Mesenchymal stem cell (in vitro differentiated cells and primary cell): ENCODE data around the gene RANBP17. TPM values are rescaled to one million over a fixed set of nuclear protein-coding genes. Genes with fewer than 3 reads are reported as not detected.
A peak's percentile ranks its signal among the peaks of the same experiment; 100 is the strongest.

Source experiments
- DNase-seq: peaks from one replicate; pipeline ENCODE4 v3.0.0-alpha.2; 2013
- H2AFZ ChIP-seq: one replicate; pipeline ENCODE4 v1.6.1; 2013; ENCODE audit warnings: low read depth, mild to moderate bottlenecking, control low read depth, inconsistent platforms, low read length, moderate library complexity
- H2AK5ac ChIP-seq: 2 replicates; pipeline ENCODE4 v1.6.1; 2013; ENCODE audit warnings: low read length, moderate library complexity, mild to moderate bottlenecking, inconsistent platforms; ENCODE audit not compliant: severe bottlenecking
- H2BK120ac ChIP-seq: one replicate; pipeline ENCODE4 v1.6.1; 2013; ENCODE audit warnings: low read depth, mild to moderate bottlenecking, inconsistent platforms, low read length, moderate library complexity
- H2BK12ac ChIP-seq, 2 experiments: one replicate each; pipeline ENCODE4 v1.6.1; 2013; ENCODE audit warnings: inconsistent platforms in 2 of 2, low read length in 2 of 2, mild to moderate bottlenecking in 2 of 2, moderate library complexity in 2 of 2, control low read depth in 1 of 2
- H2BK15ac ChIP-seq: one replicate; pipeline ENCODE4 v1.6.1; 2013; ENCODE audit warnings: mild to moderate bottlenecking, low read depth, inconsistent platforms; ENCODE audit not compliant: poor library complexity, severe bottlenecking
- H2BK5ac ChIP-seq: 2 replicates; pipeline ENCODE4 v1.6.1; 2013; ENCODE audit warnings: low read depth, mild to moderate bottlenecking, low read length, control low read depth, inconsistent platforms; ENCODE audit not compliant: poor library complexity, severe bottlenecking
- H3K14ac ChIP-seq, 2 experiments: one replicate each; pipeline ENCODE4 v1.6.1; 2013; ENCODE audit warnings: inconsistent platforms in 2 of 2, low read length in 2 of 2, control low read depth in 1 of 2, mild to moderate bottlenecking in 1 of 2, moderate library complexity in 1 of 2
- H3K18ac ChIP-seq, 2 experiments: one replicate each; pipeline ENCODE4 v1.6.1; 2013; ENCODE audit warnings: inconsistent platforms in 2 of 2, low read length in 2 of 2, control low read depth in 1 of 2, low read depth in 1 of 2, mild to moderate bottlenecking in 1 of 2
- H3K23ac ChIP-seq, 2 experiments: one replicate each; pipeline ENCODE4 v1.6.1; 2013; ENCODE audit warnings: inconsistent platforms in 2 of 2, low read length in 2 of 2, mild to moderate bottlenecking in 2 of 2, moderate library complexity in 2 of 2, control low read depth in 1 of 2
- H3K27ac ChIP-seq: 2 replicates; pipeline ENCODE4 v1.5.1; 2013; ENCODE audit warnings: mild to moderate bottlenecking, moderate library complexity, low read length, control low read depth, inconsistent platforms; ENCODE audit not compliant: poor library complexity, severe bottlenecking
- H3K27me3 ChIP-seq, 2 experiments: 2 replicates each; pipeline versions ENCODE4 v1.6.1 to v1.7.0; 2013; ENCODE audit warnings: low read length in 2 of 2, mild to moderate bottlenecking in 2 of 2, moderate library complexity in 2 of 2, control low read depth in 1 of 2, inconsistent platforms in 1 of 2; ENCODE audit not compliant: control insufficient read depth in 1 of 2, insufficient read depth in 1 of 2
- H3K36me3 ChIP-seq, 2 experiments: 2 replicates each; pipeline versions ENCODE4 v1.6.1 to v1.7.0; 2013; ENCODE audit warnings: low read length in 2 of 2, control low read depth in 1 of 2, inconsistent platforms in 1 of 2, low read depth in 1 of 2, mild to moderate bottlenecking in 1 of 2; ENCODE audit not compliant: insufficient read depth in 2 of 2, control insufficient read depth in 1 of 2
- H3K4ac ChIP-seq, 2 experiments: one replicate each; pipeline ENCODE4 v1.6.1; 2013; ENCODE audit warnings: inconsistent platforms in 2 of 2, low read length in 2 of 2, mild to moderate bottlenecking in 2 of 2, moderate library complexity in 2 of 2, control low read depth in 1 of 2, low read depth in 1 of 2
- H3K4me1 ChIP-seq: 2 replicates; pipeline ENCODE4 v1.6.1; 2013; ENCODE audit warnings: low read depth, low read length, control low read depth; ENCODE audit not compliant: control insufficient read depth, insufficient read depth
- H3K4me2 ChIP-seq: 2 replicates; pipeline ENCODE4 v1.6.1; 2013; ENCODE audit warnings: low read length, mild to moderate bottlenecking, inconsistent platforms; ENCODE audit not compliant: poor library complexity, severe bottlenecking
- H3K4me3 ChIP-seq, 2 experiments: 2 replicates each; pipeline versions ENCODE4 v1.5.1 to v1.7.0; 2013; ENCODE audit warnings: low read length in 2 of 2, mild to moderate bottlenecking in 2 of 2, control low read depth in 1 of 2, low read depth in 1 of 2; ENCODE audit not compliant: insufficient read depth in 1 of 2
- H3K79me1 ChIP-seq: replicated peaks from 2 replicates; pipeline ENCODE4 v1.6.1; 2013; ENCODE audit warnings: mild to moderate bottlenecking, control low read depth, low read length, inconsistent platforms; ENCODE audit not compliant: poor library complexity, severe bottlenecking
- H3K9ac ChIP-seq: 2 replicates; pipeline ENCODE4 v1.7.0; 2013; ENCODE audit warnings: mild to moderate bottlenecking, low read length, moderate library complexity
- H3K9me3 ChIP-seq: 2 replicates; pipeline ENCODE4 v1.7.0; 2013; ENCODE audit warnings: mild to moderate bottlenecking, low read length; ENCODE audit not compliant: control insufficient read depth
- H4K8ac ChIP-seq: one replicate; pipeline ENCODE4 v1.6.1; 2013; ENCODE audit warnings: inconsistent platforms, mild to moderate bottlenecking, low read length, moderate library complexity
- H4K91ac ChIP-seq: one replicate; pipeline ENCODE4 v1.6.1; 2013; ENCODE audit warnings: mild to moderate bottlenecking, low read length, inconsistent platforms
- WGBS: methylation state at CpG from one replicate; pipeline ENCODE4 v1.1.7; 2013; ENCODE audit warnings: mixed read lengths; 5-methylcytosine and 5-hydroxymethylcytosine counted together
- polyA plus RNA-seq, 2 experiments: library from polyadenylated mRNA; stranded (reverse); fragments of 200-250 nt; gene quantifications; one replicate each; pipeline ENCODE4 v1.2.3, GENCODE V29; 2013

RANBP17 gene
- polyA plus RNA-seq (2013, experiment 1 of 2), result 3.8 TPM
- polyA plus RNA-seq (2013, experiment 2 of 2), result 3.5 TPM

DNA sequence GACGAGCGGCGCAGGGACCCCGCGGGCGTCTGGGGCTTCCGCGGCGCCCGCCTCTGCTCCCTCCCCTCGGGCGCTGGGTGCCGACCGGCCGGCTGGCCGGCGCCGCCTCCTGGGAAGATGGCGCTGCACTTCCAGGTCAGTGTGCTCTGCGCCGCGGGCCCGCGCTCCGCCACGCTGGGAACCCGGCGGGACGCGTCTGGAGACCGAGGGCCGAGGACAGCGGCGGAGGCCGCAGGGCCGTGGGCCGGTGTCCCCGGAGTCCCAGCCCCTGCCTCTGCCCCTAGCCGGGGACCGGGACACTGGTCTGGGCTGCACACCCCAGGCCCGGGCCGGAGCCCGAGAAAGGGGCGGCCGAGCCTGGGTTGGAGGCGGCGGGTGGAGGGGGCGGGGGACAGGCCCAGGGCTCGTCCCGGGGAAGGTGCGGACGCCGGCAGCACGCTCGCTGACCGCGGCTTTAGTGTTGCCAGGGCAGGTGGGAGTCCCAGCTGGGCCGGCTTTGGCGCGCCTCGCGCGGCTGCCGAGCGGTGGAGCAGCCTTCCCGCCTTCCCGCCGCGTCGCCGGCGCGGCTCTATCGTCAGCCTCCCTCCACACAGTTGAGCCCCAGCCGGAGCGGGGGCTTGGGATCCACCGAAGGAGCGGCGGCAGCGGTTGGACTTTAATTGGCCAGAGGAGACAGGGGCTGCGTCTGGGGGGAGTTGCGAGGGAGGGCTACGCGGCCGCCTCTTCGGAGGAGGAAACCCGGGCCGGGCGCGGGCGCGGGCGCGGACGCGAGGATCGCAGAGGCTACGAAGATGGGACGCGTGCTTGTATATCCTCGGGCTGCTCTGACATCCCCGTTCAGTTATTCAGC is at the start of gene RANBP17:
Gene RANBP17, plus strand, starts transcription at position 102 of the 850 bp plus-strand sequence.
- Histone ChIP-seq H3K4me1 (peaks cover 2% of the 10 kb centered on the region), H3K4me3 (peak within 1 kb of the TSS; percentile 70 to 87), H3K4ac (peak within 1 kb of the TSS; percentile 73 to 74), H3K9ac (no peak within 1 kb of the TSS), H3K27me3 (peaks cover 0 to 5% of the 10 kb centered on the region in 2 experiments), H2BK12ac (peak within 1 kb of the TSS in 1 of 2 experiments; percentile 78), H3K23ac (peak within 1 kb of the TSS in 1 of 2 experiments; percentile 42), H3K18ac (peak within 1 kb of the TSS; percentile 71 to 92), H2AK5ac (peak within 1 kb of the TSS; percentile 98), H3K4me2 (peak within 1 kb of the TSS; percentile 54), H3K36me3 (no peaks in the 10 kb centered on the region), H3K27ac (peak within 1 kb of the TSS; percentile 30), H2AFZ (peak within 1 kb of the TSS; percentile 30), H2BK5ac (no peak within 1 kb of the TSS), H4K91ac (peak within 1 kb of the TSS; percentile 48), H3K14ac (peak within 1 kb of the TSS; percentile 35 to 86), H4K8ac (peak within 1 kb of the TSS; percentile 85), H2BK120ac (peak within 1 kb of the TSS; percentile 73), H3K79me1 (peaks cover 15% of the 10 kb centered on the region), H3K9me3 (peaks cover 30% of the 10 kb centered on the region), H2BK15ac (peak within 1 kb of the TSS; percentile 89)
- under 1% methylated on average over 87 of the region's 102 CpGs for WGBS
- peak; percentile 82 for DNase-seq

DNA sequence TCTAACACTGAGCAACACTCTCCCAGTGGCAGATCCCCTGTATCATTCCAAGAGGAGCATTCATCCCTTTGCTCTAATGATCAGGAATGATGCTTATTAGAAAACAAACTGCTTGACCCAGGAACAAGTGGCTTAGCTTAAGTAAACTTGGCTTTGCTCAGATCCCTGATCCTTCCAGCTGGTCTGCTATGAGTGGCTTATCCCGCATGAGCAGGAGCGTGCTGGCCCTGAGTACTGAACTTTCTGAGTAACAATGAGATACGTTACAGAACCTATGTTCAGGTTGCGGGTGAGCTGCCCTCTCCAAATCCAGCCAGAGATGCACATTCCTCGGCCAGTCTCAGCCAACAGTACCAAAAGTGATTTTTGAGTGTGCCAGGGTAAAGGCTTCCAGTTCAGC is 48.6 kb upstream of the RANBP17 start:
- H3K4me1 ChIP-seq, result no peaks in the 10 kb centered on the region
- WGBS, result 87% methylated on average over 5 of the region's 5 CpGs
- no peak overlapping the region for H3K14ac ChIP-seq
- H4K91ac ChIP-seq, result no peak overlapping the region
- H3K4me2 ChIP-seq, result no peak overlapping the region
- no peak overlapping the region for H2AFZ ChIP-seq
- H3K36me3 ChIP-seq, result no peaks in the 10 kb centered on the region
- H2BK120ac ChIP-seq, result no peak overlapping the region
- no peak overlapping the region for H2BK12ac ChIP-seq
- H3K4ac ChIP-seq, result no peak overlapping the region
- H2BK5ac ChIP-seq, result no peak overlapping the region
- no peak overlapping the region for H4K8ac ChIP-seq
- H3K9ac ChIP-seq, result no peak overlapping the region
- DNase-seq, result no peak
- no peaks in the 10 kb centered on the region for H3K9me3 ChIP-seq
- no peak overlapping the region for H2BK15ac ChIP-seq
- H3K23ac ChIP-seq, result no peak overlapping the region
- H3K27ac ChIP-seq, result no peak overlapping the region
- H3K18ac ChIP-seq, result no peak overlapping the region
- no peak overlapping the region for H3K4me3 ChIP-seq
- H3K79me1 ChIP-seq, result no peaks in the 10 kb centered on the region
- no peak overlapping the region for H2AK5ac ChIP-seq
- no peaks in the 10 kb centered on the region for H3K27me3 ChIP-seq

- Histone ChIP-seq H2AK5ac (no peak overlapping the region), H3K23ac (no peak overlapping the region), H2BK5ac (no peak overlapping the region), H3K36me3 (no peaks in the 10 kb centered on the region), H2BK120ac (no peak overlapping the region), H3K18ac (no peak overlapping the region), H3K27ac (no peak overlapping the region), H3K4me1 (no peaks in the 10 kb centered on the region), H2AFZ (no peak overlapping the region), H4K91ac (no peak overlapping the region), H3K27me3 (no peaks in the 10 kb centered on the region), H3K4ac (no peak overlapping the region), H2BK15ac (no peak overlapping the region), H3K9ac (no peak overlapping the region), H3K14ac (no peak overlapping the region), H2BK12ac (no peak overlapping the region), H3K9me3 (no peaks in the 10 kb centered on the region), H3K4me2 (no peak overlapping the region), H3K79me1 (no peaks in the 10 kb centered on the region), H4K8ac (no peak overlapping the region), H3K4me3 (no peak overlapping the region)
- 59% methylated on average over 2 of the region's 3 CpGs for WGBS
- no peak for DNase-seq
Measured at GRCh38 chr5:170817195-170817594, 44.6 kb upstream of the RANBP17 start.

DNA sequence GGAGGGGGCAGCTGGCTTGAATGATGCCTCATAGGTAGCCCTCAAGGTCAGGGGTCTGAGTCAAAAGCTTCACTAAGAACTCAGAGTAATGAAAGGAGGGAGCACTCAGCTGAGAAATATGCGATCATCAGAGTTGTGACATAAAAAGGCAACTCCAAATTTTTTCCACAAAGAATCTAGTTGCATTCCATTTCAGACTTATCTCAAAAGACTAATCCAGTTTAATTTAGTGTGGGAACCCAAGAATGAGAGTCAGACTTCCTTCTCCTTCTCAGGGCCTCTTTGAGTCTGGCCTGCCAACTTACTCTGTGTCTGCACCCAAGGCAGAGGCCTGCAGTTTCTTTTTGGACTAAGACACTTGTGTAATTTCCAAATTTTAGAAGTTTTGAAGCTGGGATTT is 43.6 kb upstream of the RANBP17 start:
- H3K27ac ChIP-seq, result no peak overlapping the region
- no peaks in the 10 kb centered on the region for H3K79me1 ChIP-seq
- H2BK12ac ChIP-seq, result no peak overlapping the region
- peak; percentile 68 for DNase-seq
- no peak overlapping the region for H3K14ac ChIP-seq
- no peaks in the 10 kb centered on the region for H3K4me1 ChIP-seq
- H2AK5ac ChIP-seq, result no peak overlapping the region
- no peak overlapping the region for H2BK15ac ChIP-seq
- WGBS, result 88% methylated on average over 1 of the region's 1 CpG
- H3K23ac ChIP-seq, result no peak overlapping the region
- no peak overlapping the region for H4K8ac ChIP-seq
- no peak overlapping the region for H4K91ac ChIP-seq
- H2BK5ac ChIP-seq, result no peak overlapping the region
- H3K9ac ChIP-seq, result no peak overlapping the region
- no peak overlapping the region for H3K4me3 ChIP-seq
- no peak overlapping the region for H2BK120ac ChIP-seq
- H3K4ac ChIP-seq, result no peak overlapping the region
- no peak overlapping the region for H2AFZ ChIP-seq
- H3K9me3 ChIP-seq, result no peaks in the 10 kb centered on the region
- H3K4me2 ChIP-seq, result no peak overlapping the region
- no peaks in the 10 kb centered on the region for H3K36me3 ChIP-seq
- H3K27me3 ChIP-seq, result no peaks in the 10 kb centered on the region
- no peak overlapping the region for H3K18ac ChIP-seq
